Sigmoid colon (tissue), 7 donors: ENCODE measurements around the gene IRS2. TPM values are rescaled to one million over a fixed set of nuclear protein-coding genes. Genes with fewer than 3 reads are reported as not detected.
"Not testable (repeated sequence)": the region's sequence is repeated elsewhere in the genome, so short reads cannot be mapped to it uniquely, and the experiment has no call there.

Source experiments
- DNase-seq: peaks from one replicate; pipeline ENCODE4 v3.0.0-alpha.2; 2019
- H3K27ac ChIP-seq, 4 donors: fragments of 200-600 bp; sonication (generic); one replicate each; pipeline ENCODE4 v1.5.1; 2016 to 2019; ENCODE audit warnings: mild to moderate bottlenecking in 1 of 4
- H3K27me3 ChIP-seq, 3 donors: fragments of 200-600 bp; sonication (generic); one replicate each; pipeline ENCODE4 v1.5.1; 2019; ENCODE audit warnings: mild to moderate bottlenecking in 1 of 3
- H3K36me3 ChIP-seq, 4 donors: fragments of 200-600 bp; sonication (generic); one replicate each; pipeline ENCODE4 v1.5.1; 2016 to 2019
- H3K4me1 ChIP-seq, 4 donors: fragments of 200-600 bp; sonication (generic); one replicate each; pipeline ENCODE4 v1.5.1; 2017 to 2019
- H3K4me3 ChIP-seq, 4 donors: fragments of 200-600 bp; sonication (generic); one replicate each; pipeline ENCODE4 v1.5.1; 2017 to 2019; ENCODE audit warnings: mild to moderate bottlenecking in 2 of 4, moderate library complexity in 1 of 4
- H3K9me3 ChIP-seq, 4 donors: fragments of 200-600 bp in 3 of 4; sonication (generic) in 3 of 4; one replicate each; pipeline versions ENCODE4 v1.5.1 to v1.6.1; 2013 to 2019
- CTCF ChIP-seq, 4 experiments: fragments of 450-650 bp in 3 of 4; fragments of 200-600 bp in 1 of 4; IDR thresholded peaks; one replicate each; pipeline ENCODE4 v1.5.1; 2016 to 2019; ENCODE audit warnings: antibody characterized with exemption in 4 of 4, mild to moderate bottlenecking in 3 of 4, moderate library complexity in 2 of 4
- EP300 ChIP-seq, 4 donors: sonication (generic); formaldehyde crosslinking; IDR thresholded peaks; one replicate each; pipeline ENCODE4 v1.6.1; 2017; ENCODE audit warnings: antibody characterized with exemption in 4 of 4
- POLR2A ChIP-seq, 2 donors: fragments of 450-650 bp; IDR thresholded peaks; one replicate each; pipeline ENCODE4 v1.6.1; 2016; ENCODE audit warnings: antibody characterized with exemption in 2 of 2, mild to moderate bottlenecking in 2 of 2, moderate library complexity in 2 of 2
- POLR2AphosphoS5 ChIP-seq, 4 donors: sonication (generic); formaldehyde crosslinking; IDR thresholded peaks; one replicate each; pipeline ENCODE4 v1.6.1; 2017; ENCODE audit warnings: antibody characterized with exemption in 4 of 4
- WGBS, 2 donors: extraction: QIAGEN DNeasy Blood & Tissue Kit; methylation state at CpG; one replicate each; pipeline ENCODE4 v1.1.7; 2013; 5-methylcytosine and 5-hydroxymethylcytosine counted together
- intact Hi-C: fragments of 100-400 bp; cut with DNase I; formaldehyde crosslinking; loops from one replicate; pipeline ENCODE4 v1.15.1; 2023
- polyA plus RNA-seq, 3 donors: library from polyadenylated mRNA; stranded (reverse); fragments of 200-250 nt; gene quantifications; one replicate each; pipeline ENCODE4 v1.2.3, GENCODE V29; 2013
- total RNA-seq, 4 donors: library from RNA; depleted of rRNA; stranded (reverse); fragments of >200 nt; gene quantifications; one replicate each; pipeline ENCODE4 v1.1.0, GENCODE V29; 2016
- donor health status: healthy with polysubstance abuse.
- donor health status: Bipolar disorder and iron deficiency.
- donor health status: healthy.

Gene IRS2
- total and polyA plus RNA-seq, 7 donors, result 3.6 to 21.9 (median 15.3) TPM

- Histone ChIP-seq H3K9me3 (no peaks in the 10 kb centered on the region), H3K27me3 (no peaks in the 10 kb centered on the region), H3K4me1 (no peaks in the 10 kb centered on the region), H3K36me3 (no peaks in the 10 kb centered on the region), H3K4me3 (no peak overlapping the region), H3K27ac (no peak overlapping the region)
- intact Hi-C loops, result no loop called here
- TF ChIP-seq POLR2A (IDR thresholded peaks at IDR 0.05) (no peak), CTCF (IDR thresholded peaks at IDR 0.05) (no peak), EP300 (IDR thresholded peaks at IDR 0.05) (no peak), POLR2AphosphoS5 (IDR thresholded peaks at IDR 0.05) (no peak)
- WGBS, 2 donors, result 90 to 93% methylated on average over 5 of the region's 5 CpGs
- no peak for DNase-seq
Observed at GRCh38 chr13:109833071-109833470, 46.7 kb upstream of the IRS2 start.

GRCh38 chr13:109828591-109829316 lies 42.4 kb upstream of the IRS2 start:
- intact Hi-C loops, H3K36me3 ChIP-seq, H3K27ac ChIP-seq, H3K9me3 ChIP-seq, DNase-seq, H3K27me3 ChIP-seq, H3K4me3 ChIP-seq, H3K4me1 ChIP-seq: not testable (repeated sequence)
- WGBS, 2 donors, result 91 to 93% methylated on average over 11 of the region's 11 CpGs

- H3K4me3 ChIP-seq, H3K36me3 ChIP-seq, H3K27ac ChIP-seq, H3K27me3 ChIP-seq, H3K4me1 ChIP-seq, DNase-seq, intact Hi-C loops, H3K9me3 ChIP-seq: not testable (repeated sequence)
- WGBS, 2 donors, result 90 to 92% methylated on average over 6 of the region's 6 CpGs
Observed at GRCh38 chr13:109823201-109823600, 36.8 kb upstream of the IRS2 start.

DNA sequence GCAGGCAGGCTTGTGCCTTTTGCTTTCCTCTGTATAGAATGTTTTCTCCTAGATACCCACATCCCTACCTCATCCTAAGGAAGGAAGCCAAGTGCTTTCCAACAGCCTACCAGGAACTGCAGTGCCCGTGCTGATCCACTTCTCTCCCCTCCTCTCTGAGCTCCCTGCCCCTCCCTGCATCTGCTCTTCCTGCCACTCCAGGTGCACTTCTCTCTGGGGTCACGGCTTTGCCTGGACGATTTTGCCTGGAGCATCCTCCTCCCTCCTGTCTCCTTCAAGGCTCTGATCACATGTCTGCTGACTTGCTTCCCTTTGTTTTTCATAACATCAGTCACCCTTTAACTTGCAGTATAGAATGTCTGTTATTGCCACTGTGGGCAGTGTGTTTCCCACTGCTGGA lies 34.7 kb upstream of the IRS2 start:
- no peak overlapping the region for H3K27ac ChIP-seq
- no peaks in the 10 kb centered on the region for H3K36me3 ChIP-seq
- DNase-seq, result no peak
- TF ChIP-seq CTCF (IDR thresholded peaks at IDR 0.05), result no peak
- TF ChIP-seq EP300 (IDR thresholded peaks at IDR 0.05), result no peak
- no peak for TF ChIP-seq POLR2A (IDR thresholded peaks at IDR 0.05)
- TF ChIP-seq POLR2AphosphoS5 (IDR thresholded peaks at IDR 0.05), result no peak
- H3K27me3 ChIP-seq, result no peaks in the 10 kb centered on the region
- intact Hi-C loops, result no loop called here
- no peaks in the 10 kb centered on the region for H3K4me1 ChIP-seq
- WGBS, 2 donors, result 28 to 32% methylated on average over 3 of the region's 3 CpGs
- no peak overlapping the region for H3K4me3 ChIP-seq
- no peaks in the 10 kb centered on the region for H3K9me3 ChIP-seq

DNA sequence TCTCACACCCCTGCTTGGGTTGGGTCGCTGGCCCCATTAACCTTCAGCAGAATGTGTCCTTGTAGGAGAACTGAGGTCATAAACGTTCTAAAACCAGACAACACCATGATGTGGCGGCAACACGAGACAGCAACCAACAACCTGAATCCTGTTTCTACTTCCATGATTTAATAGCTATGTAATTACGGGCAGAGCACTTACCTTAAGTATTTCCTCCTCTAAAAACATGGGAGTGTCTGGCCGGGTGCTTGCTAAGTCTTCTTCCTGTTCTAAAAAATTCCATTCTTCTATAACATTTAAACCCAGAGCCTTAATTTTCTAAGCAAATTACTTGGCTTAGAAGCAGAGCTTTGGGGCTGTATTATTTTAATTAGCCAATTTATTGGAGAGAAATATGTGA lies 33.5 kb upstream of the IRS2 start:
- H3K4me1 ChIP-seq, result no peaks in the 10 kb centered on the region
- DNase-seq, result no peak
- intact Hi-C loops, result no loop called here
- H3K36me3 ChIP-seq, result no peaks in the 10 kb centered on the region
- H3K4me3 ChIP-seq, result no peak overlapping the region
- no peak overlapping the region for H3K27ac ChIP-seq
- 21 to 59% methylated on average over 6 of the region's 6 CpGs for WGBS, 2 donors
- TF ChIP-seq CTCF (IDR thresholded peaks at IDR 0.05) (no peak), POLR2AphosphoS5 (IDR thresholded peaks at IDR 0.05) (no peak), POLR2A (IDR thresholded peaks at IDR 0.05) (no peak), EP300 (IDR thresholded peaks at IDR 0.05) (no peak)
- no peaks in the 10 kb centered on the region for H3K9me3 ChIP-seq
- no peaks in the 10 kb centered on the region for H3K27me3 ChIP-seq

GRCh38 chr13:109818886-109819285 lies 32.5 kb upstream of the IRS2 start:
- no peaks in the 10 kb centered on the region for H3K4me1 ChIP-seq
- TF ChIP-seq POLR2AphosphoS5 (IDR thresholded peaks at IDR 0.05), result no peak
- TF ChIP-seq EP300 (IDR thresholded peaks at IDR 0.05), result no peak
- TF ChIP-seq POLR2A (IDR thresholded peaks at IDR 0.05), result no peak
- no peak for TF ChIP-seq CTCF (IDR thresholded peaks at IDR 0.05)
- 91 to 94% methylated on average over 5 of the region's 5 CpGs for WGBS, 2 donors
- no peak overlapping the region for H3K27ac ChIP-seq
- no peaks in the 10 kb centered on the region for H3K27me3 ChIP-seq
- no peak for DNase-seq
- no peaks in the 10 kb centered on the region for H3K9me3 ChIP-seq
- H3K36me3 ChIP-seq, result no peaks in the 10 kb centered on the region
- intact Hi-C loops, result no loop called here
- no peak overlapping the region for H3K4me3 ChIP-seq
